KOPT-K1 (cell line): ENCODE data around the gene MYO5B.
"Not testable (repeated sequence)": the region's sequence is repeated elsewhere in the genome, so short reads cannot be mapped to it uniquely, and the experiment has no call there.

ENCODE experiments used
- H3K27ac ChIP-seq: fragments of 200-600 bp; sonication (generic); 2 replicates; pipeline ENCODE4 v1.5.1; 2016; ENCODE audit warnings: antibody characterized with exemption, mild to moderate bottlenecking, low read depth, low read length; ENCODE audit not compliant: poor library complexity, severe bottlenecking
- H3K36me3 ChIP-seq: fragments of 200-600 bp; sonication (generic); 2 replicates; pipeline ENCODE4 v1.5.1; 2017; ENCODE audit warnings: antibody characterized with exemption, mild to moderate bottlenecking, low read length, moderate library complexity; ENCODE audit not compliant: insufficient read depth
- H3K9me3 ChIP-seq: fragments of 200-600 bp; sonication (generic); 2 replicates; pipeline ENCODE4 v1.5.1; 2017; ENCODE audit warnings: antibody characterized with exemption, low read length, mild to moderate bottlenecking; ENCODE audit not compliant: insufficient read depth, poor library complexity, severe bottlenecking

MYO5B gene

DNA sequence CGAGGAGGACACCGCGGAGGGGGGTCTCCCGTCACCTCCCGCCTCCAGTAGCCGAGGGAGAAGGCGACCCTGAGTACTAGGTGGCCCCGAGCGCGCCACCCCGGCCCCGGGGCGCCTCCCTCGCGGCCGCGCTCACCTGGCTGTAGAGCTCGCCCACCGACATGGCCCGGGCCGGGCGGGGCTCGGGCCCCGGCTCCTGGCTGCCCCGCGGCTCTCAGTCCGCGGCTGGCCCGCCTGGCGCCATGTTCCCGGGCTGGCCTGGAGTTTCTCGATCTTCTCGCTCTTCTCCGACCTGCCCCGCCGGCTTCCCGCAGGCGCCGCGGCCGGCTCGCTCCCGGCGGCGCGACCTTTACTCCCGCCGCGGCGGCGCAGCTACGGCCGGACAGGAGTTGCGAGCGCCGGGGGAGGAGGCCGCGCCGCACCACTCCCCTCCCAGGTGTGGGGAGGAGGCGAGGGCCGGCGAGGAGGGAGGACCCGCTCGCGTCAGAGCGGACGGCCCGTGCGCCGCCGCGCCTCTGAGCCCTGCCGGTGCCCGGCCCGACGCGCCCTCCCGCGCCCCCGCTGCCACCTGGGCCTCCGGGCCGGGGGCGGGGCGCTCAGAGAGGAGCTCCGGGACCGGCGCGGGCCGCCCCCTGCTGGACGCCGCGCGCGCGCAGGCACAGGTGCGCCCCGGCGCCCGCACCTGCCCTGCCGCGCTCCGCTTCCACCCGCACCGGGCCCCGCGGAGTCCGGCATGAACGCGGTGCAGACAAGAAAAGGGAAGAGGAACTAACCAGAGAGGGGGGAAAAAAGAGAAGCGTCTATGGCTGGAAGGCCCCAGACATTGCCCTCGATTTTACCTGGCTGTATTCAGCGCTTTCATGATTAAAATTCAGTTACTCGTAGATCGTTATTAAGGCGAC lies at the start of gene MYO5B:
MYO5B (minus strand) TSS at position 517 of the 902 bp plus-strand sequence; CDS start at position 163, 354 bp downstream.
- Histone ChIP-seq H3K27ac (no peak within 1 kb of the TSS), H3K9me3 (peaks cover 8% of the 10 kb centered on the region), H3K36me3 (no peaks in the 10 kb centered on the region)

DNA sequence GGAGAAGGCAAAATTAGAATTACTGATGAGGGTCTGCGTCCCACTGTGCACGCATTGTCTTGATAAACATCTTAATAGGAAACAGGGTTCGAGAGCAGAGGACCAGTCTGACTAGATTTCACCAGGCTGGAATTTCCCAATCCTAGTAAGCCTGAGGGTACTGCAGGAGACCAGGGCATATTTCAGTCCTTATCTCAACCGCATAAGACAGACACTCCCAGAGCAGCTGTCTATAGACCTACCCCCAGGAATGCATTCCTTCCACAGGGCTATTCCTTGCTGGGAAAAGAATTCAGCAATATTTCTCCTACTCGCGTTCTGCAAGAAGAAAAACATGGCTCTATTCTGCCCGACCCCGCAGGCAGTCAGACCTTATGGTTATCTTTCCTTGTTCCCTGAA lies 46.8 kb upstream of the MYO5B start:
- H3K36me3 ChIP-seq, H3K9me3 ChIP-seq: not testable (repeated sequence)

DNA sequence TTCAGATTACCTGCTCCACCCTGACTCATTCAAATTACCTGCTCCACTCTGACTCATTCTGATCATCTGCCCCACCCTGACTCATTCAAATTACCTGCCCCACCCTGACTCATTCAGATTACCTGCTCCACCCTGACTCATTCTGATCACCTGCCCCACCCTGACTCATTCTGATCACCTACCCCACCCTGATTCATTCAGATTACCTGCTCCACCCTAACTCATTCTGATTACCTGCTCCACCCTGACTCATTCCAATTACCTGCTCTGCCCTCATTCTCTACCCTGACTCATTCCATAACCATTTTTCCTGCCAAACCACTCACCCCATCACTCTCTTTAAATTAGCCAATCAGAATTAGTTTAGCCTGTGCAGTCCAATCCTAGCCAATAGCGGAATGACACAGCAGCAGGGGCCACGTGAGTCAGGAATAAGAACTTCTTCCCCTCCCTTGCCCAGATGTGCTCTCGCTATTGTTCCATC lies 45.2 kb upstream of the MYO5B start:
- Histone ChIP-seq H3K27ac (no peak overlapping the region), H3K9me3 (peaks cover 5% of the 10 kb centered on the region), H3K36me3 (no peaks in the 10 kb centered on the region)

More for the DNA sequence above, 46.8 kb upstream of the MYO5B start:
- not testable (repeated sequence) for H3K27ac ChIP-seq

DNA sequence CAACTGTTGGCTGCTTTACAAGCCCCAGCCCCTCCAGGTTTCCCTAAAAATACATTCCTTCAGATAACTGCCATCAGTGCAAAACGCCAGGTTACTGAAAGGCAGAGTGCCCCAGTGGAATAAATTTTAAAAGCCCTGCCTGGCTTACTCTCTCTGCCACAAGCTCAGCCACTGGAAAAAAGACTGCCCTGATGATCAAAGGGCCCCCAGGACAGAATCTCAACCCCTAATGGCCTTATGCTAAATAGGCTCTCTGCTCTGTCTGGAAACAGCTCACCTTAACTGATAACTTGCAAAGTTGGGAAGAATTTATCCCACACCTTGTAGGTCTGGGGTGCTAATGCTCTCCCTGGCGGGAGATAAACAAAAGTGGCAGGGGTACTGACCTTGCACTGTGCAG lies 37.5 kb upstream of the MYO5B start:
- no peaks in the 10 kb centered on the region for H3K9me3 ChIP-seq
- H3K36me3 ChIP-seq: no peaks in the 10 kb centered on the region
- H3K27ac ChIP-seq: no peak overlapping the region

DNA sequence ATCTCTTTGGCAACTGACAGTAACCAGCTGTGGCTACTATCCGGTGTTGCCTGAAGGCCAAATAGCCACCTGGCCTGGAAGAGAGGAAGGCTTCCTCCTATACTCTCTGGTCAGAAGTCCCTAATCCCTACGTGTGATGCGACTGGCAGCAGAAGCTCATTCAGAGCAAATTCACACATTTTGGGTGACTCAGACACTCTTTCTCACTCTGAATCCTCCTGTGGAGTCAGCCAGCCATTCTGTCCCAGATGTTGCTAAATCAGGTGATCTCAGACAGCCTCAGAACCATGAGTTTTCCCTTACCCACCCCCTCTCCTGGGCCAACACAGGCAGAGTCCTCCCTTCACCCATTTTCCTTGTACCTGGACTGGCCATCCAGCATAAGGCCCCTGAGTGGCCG lies 36.7 kb upstream of the MYO5B start:
- Histone ChIP-seq H3K9me3 (no peaks in the 10 kb centered on the region), H3K36me3 (no peaks in the 10 kb centered on the region), H3K27ac (no peak overlapping the region)

DNA sequence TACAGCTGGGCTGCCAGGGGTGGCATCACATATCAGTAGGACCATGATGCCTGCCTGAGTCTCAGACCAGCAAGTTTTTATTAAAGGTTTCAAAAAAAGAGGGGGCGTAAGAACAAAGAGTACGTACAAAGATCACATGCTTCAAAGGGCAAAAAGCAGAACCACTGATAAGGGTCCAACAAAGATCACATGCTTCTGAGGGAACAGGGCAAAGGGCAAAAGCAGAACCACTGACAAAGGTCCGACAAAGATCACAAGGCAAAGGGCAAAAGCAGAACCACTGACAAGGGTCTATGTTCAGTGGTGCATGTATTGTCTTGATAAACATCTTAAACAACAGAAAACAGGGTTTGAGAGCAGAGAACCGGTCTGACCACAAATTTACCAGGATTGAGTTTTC lies 25.3 kb upstream of the MYO5B start:
- H3K9me3 ChIP-seq: peaks cover 22% of the 10 kb centered on the region

DNA sequence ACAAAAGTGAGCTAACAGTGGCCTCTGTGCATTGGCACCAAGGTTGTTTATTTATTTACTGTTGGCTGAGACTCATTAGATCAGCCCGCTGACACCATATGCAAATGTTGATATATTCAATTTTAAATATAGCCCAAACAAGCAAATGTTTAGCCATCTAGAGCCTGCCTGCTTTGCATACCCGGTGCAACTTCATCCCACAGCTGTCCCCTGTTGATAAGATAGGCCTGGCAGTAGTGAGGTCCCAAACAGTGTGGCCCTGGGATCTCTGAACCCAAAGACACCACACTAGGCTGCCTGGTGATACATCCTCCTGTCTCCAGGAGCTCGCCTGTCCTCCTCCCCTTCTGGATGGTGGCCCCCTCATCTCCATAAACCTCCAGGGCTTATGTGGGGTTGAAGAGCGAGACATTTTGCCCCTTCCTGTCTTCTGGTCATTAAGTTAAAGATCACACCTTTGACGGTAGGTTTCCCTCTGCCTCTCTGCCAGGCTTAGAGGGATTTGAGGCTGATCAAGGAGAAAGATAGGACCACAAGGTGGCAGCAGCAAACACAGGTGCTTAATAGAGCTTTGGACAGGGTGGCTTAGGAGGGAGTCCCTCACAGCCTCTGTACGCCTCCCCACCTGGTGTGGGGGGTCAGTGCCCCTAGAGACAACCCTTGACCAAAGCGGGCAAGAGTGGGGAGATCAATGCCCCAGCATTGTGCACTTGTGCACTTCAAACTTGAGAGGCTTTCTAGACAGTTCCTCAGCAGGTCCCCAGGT lies 23.7 kb upstream of the MYO5B start:
- Histone ChIP-seq H3K9me3 (peaks cover 22% of the 10 kb centered on the region), H3K36me3 (no peaks in the 10 kb centered on the region), H3K27ac (no peak overlapping the region)

More for the DNA sequence above, 25.3 kb upstream of the MYO5B start:
- H3K27ac ChIP-seq, H3K36me3 ChIP-seq: not testable (repeated sequence)

DNA sequence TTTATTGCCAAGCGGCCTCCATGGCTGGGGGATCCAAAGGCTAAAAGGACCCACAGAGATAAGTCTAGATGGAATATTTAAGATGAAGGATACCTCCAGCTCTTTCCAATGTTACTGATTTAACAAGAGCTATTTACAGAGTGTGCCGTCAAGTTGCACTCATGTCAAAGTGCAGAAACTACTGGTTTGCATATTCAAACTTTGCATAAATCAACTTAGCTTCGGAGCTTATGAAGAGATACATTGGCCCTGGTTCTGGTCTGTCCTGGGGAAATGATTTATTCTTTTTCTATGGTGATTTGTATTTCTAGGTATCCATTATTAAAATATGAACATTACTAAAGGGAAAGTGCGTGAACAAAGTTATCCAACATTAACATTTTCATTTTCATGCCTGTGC lies 14.4 kb upstream of the MYO5B start:
- Histone ChIP-seq H3K9me3 (no peaks in the 10 kb centered on the region), H3K27ac (no peak overlapping the region), H3K36me3 (no peaks in the 10 kb centered on the region)

DNA sequence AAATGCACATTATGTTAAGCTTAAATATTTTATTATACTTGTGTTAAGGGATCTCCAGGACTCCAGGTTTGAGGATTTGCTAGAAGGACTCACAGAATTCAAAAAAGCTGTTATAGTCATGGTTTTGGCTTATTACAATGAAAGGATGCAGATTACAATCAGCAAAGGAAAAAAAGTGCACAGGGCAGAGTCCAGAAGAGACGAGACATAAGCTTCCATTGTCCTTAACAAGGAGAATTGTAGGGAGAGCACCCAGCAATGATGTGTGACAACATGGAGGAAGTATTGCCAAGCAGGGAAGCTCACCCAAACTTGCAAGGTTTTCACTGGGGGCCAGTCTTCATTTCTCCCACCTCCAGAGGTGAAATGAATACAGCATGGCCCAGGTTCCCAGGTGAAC lies 12.8 kb upstream of the MYO5B start:
- H3K27ac ChIP-seq: no peak overlapping the region
- H3K9me3 ChIP-seq: no peaks in the 10 kb centered on the region
- no peaks in the 10 kb centered on the region for H3K36me3 ChIP-seq

DNA sequence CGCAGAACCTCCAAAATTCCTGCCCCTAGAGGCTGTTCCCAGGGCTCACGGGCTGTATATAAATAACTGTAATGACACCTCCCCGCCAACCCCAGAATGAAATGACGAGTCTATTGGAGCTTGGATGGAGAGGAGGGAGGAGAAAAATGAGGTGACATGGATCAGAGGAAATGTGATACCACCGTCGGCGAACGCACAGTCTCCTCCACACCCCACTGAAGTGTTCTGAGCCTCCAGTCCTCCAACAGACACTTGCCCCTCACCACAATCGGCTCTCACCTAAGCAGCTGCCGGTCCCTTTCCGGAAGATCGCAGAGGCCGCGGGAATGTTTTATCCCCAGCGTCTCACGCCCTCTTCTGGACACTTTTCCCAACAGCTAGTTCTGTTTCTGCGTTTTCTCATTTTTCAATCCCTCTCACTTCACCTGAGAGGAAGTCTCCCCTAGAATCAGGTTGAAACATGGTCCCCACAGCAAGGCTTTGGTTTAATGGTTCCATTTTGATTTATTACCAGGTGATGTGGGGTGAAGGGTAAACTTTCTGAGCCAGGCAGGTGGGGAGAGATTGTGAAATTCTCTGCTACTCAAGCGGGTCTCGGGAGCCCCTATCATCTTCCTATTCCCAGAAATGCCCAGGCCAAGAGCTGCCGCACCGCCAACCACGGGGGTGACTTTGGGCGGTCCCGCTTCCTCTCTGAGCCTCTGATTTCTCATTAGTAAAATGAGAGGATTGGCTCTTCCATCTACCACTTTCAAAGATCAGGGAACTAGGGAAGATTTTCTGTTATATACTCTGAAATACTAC lies 9.1 kb upstream of the MYO5B start:
- H3K9me3 ChIP-seq: no peaks in the 10 kb centered on the region
- no peak overlapping the region for H3K27ac ChIP-seq
- no peaks in the 10 kb centered on the region for H3K36me3 ChIP-seq

DNA sequence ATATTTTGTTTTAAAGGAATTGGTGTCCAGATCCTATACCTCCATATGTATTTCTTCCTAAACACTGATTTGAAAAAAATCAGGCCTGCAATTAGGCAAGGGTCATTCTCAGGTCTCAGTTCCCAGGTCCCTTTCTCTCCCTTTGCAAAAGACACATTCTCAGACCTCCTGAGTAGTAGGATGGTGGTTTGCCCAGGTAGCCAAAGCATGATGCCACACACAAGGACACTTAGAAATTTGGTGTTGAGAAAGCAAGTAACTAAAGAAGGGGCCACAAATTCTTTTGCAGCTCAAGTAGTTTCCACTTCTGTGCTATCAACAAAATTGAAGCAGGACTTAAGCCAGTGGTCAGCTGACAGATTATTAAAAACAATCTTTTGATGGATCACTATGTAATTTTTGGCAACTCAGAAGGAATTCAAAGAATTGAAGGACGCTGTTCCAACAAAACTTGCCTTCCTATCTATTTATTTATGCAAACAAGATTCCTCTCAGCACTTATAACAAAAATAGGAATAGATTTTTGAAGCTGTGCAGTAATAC lies 6.6 kb upstream of the MYO5B start:
- no peak overlapping the region for H3K27ac ChIP-seq
- H3K9me3 ChIP-seq: no peaks in the 10 kb centered on the region
- no peaks in the 10 kb centered on the region for H3K36me3 ChIP-seq

DNA sequence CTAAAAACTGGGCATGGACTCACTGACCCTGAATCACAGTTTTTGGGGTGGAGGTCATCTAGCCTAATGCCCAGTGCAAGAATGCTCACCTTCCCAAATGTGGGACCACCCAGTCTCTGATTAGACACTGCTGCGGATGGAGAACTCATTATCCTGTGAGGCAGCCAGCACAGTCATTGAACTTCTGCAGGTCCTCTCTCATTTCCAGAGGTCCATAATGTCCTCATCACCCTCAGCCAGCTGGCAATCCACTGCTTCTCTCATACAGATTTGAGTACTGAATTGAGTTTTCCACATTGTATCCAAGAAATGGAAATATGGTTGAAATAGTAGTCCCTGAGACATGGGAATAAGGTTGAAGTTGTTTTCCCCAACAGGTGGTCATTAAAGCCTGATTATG lies 5.0 kb upstream of the MYO5B start:
- H3K9me3 ChIP-seq: peaks cover 8% of the 10 kb centered on the region
- no peak overlapping the region for H3K27ac ChIP-seq
- no peaks in the 10 kb centered on the region for H3K36me3 ChIP-seq

DNA sequence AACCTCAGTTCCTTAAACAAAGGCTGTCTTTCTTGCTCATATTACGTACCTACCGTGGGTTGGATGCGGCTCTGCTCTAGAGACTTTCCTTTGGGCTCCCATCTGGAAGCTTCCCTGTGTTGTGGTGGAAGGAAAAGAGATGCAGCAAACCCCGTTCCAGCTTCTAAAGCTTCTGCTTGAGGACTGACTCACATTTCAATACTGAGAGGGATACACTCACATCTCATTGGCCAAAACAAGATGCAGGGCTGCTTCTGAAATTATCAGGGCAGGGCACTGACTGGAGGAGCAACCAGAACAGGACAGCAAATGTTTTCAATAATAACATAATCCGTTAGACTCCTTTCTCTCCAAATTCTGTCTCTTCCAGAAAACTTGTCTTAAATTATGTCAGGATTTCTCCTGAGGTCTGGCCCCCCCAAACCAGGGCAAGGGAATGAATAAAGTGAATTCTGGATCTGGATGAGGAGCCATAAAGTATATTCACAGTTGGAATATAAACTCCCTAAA lies 4.5 kb upstream of the MYO5B start:
- Histone ChIP-seq H3K36me3 (no peaks in the 10 kb centered on the region), H3K27ac (no peak overlapping the region), H3K9me3 (peaks cover 8% of the 10 kb centered on the region)

DNA sequence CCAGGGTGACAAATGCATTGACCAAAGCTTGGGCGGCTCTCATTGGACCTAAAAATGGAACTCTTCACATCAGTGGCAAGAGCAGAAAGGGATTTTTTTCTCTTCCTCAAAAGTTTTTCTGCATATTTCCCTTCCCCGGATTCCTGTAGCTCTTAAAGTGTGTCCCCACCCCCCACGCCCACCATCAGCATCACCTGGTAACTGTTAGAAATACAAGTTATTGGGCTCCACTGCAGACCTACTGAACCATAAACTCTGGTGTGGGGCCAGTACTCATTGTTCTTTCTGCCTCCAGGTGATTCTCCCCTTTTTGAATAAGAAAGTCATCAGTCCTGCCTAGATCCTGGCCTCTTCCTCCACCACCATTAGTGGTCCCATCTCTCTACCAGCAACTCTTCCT lies 1.3 kb upstream of the MYO5B start:
- Histone ChIP-seq H3K9me3 (peaks cover 8% of the 10 kb centered on the region), H3K36me3 (no peaks in the 10 kb centered on the region), H3K27ac (no peak overlapping the region)
